ENCODE data around the gene OR4D1. TPM values are rescaled to one million over a fixed set of nuclear protein-coding genes. Genes with fewer than 3 reads are reported as not detected.

The OR4D1 gene
- total and polyA plus RNA-seq, 2 of the 13 experiments (the other 11 are each of a cell fraction or from before 2014, with no cell fraction given): not detected

- no peaks in the 10 kb centered on the region for H3K36me3 ChIP-seq (replicated peaks in 1 of 2; ENCODE audit: control insufficient read depth in 1 of 2, insufficient read depth in 2 of 2, low read length in 2 of 2)
- H3K4me1 ChIP-seq (ENCODE audit: insufficient read depth, low read length): no peaks in the 10 kb centered on the region
- no peaks in the 10 kb centered on the region for H4K20me1 ChIP-seq (ENCODE audit: insufficient read depth, low read length)
- no peak overlapping the region for H3K4me3 ChIP-seq (replicated peaks in 1 of 3; ENCODE audit: insufficient read depth in 1 of 3, low read depth in 2 of 3, low read length in 3 of 3)
- DNase-seq (ENCODE audit: low spot score) (no peak), FAIRE-seq (no peak), ATAC-seq (no peak; the same call in 2 of the 3 replicates)
- H3K9ac ChIP-seq (ENCODE audit: insufficient read depth, low read depth, low read length): no peak overlapping the region
- H3K4me2 ChIP-seq (ENCODE audit: low read depth, low read length): no peak overlapping the region
- WGBS (ENCODE audit: low lambda C conversion rate): 23% methylated on average over 5 of the region's 5 CpGs
- peaks cover 0 to 4% of the 10 kb centered on the region in 2 experiments; a peak in 2 of 5 replicates for H3K27me3 ChIP-seq (ENCODE audit: control insufficient read depth in 1 of 2, insufficient read depth in 2 of 2, low read length in 2 of 2)
- CTCF ChIA-PET (ENCODE audit: low intra/inter-chr PET ratio, low total read pairs): no interaction called here
- intact Hi-C loops (cut with micrococcal nuclease; ENCODE audit: unreplicated experiment) (loop anchor here (5.0 kb wide), 1 partner anchor 978 kb away; no protein-coding TSS in a partner anchor), in situ Hi-C loops (cut with HindIII; ENCODE audit: extremely low pct_ligation_motif_present, low pct_unique_long_range_greater_than_20kb) (loop anchor here (10.0 kb wide), 2 partner anchors 215 to 255 kb away; partner anchors contain the start of gene MRPS23)
- TF ChIP-seq, protein P1, sequence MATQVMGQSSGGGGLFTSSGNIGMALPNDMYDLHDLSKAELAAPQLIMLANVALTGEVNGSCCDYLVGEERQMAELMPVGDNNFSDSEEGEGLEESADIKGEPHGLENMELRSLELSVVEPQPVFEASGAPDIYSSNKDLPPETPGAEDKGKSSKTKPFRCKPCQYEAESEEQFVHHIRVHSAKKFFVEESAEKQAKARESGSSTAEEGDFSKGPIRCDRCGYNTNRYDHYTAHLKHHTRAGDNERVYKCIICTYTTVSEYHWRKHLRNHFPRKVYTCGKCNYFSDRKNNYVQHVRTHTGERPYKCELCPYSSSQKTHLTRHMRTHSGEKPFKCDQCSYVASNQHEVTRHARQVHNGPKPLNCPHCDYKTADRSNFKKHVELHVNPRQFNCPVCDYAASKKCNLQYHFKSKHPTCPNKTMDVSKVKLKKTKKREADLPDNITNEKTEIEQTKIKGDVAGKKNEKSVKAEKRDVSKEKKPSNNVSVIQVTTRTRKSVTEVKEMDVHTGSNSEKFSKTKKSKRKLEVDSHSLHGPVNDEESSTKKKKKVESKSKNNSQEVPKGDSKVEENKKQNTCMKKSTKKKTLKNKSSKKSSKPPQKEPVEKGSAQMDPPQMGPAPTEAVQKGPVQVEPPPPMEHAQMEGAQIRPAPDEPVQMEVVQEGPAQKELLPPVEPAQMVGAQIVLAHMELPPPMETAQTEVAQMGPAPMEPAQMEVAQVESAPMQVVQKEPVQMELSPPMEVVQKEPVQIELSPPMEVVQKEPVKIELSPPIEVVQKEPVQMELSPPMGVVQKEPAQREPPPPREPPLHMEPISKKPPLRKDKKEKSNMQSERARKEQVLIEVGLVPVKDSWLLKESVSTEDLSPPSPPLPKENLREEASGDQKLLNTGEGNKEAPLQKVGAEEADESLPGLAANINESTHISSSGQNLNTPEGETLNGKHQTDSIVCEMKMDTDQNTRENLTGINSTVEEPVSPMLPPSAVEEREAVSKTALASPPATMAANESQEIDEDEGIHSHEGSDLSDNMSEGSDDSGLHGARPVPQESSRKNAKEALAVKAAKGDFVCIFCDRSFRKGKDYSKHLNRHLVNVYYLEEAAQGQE (IDR thresholded peaks at IDR 0.05; ENCODE audit: borderline replicate concordance in 1 of 2, low read depth in 1 of 2, low read length in 2 of 2): peak in 1 of 2 experiments; percentile 73; a peak in 3 of 4 replicates
- TF ChIP-seq, protein P2, sequence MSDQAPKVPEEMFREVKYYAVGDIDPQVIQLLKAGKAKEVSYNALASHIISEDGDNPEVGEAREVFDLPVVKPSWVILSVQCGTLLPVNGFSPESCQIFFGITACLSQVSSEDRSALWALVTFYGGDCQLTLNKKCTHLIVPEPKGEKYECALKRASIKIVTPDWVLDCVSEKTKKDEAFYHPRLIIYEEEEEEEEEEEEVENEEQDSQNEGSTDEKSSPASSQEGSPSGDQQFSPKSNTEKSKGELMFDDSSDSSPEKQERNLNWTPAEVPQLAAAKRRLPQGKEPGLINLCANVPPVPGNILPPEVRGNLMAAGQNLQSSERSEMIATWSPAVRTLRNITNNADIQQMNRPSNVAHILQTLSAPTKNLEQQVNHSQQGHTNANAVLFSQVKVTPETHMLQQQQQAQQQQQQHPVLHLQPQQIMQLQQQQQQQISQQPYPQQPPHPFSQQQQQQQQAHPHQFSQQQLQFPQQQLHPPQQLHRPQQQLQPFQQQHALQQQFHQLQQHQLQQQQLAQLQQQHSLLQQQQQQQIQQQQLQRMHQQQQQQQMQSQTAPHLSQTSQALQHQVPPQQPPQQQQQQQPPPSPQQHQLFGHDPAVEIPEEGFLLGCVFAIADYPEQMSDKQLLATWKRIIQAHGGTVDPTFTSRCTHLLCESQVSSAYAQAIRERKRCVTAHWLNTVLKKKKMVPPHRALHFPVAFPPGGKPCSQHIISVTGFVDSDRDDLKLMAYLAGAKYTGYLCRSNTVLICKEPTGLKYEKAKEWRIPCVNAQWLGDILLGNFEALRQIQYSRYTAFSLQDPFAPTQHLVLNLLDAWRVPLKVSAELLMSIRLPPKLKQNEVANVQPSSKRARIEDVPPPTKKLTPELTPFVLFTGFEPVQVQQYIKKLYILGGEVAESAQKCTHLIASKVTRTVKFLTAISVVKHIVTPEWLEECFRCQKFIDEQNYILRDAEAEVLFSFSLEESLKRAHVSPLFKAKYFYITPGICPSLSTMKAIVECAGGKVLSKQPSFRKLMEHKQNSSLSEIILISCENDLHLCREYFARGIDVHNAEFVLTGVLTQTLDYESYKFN (CRISPR knock-in tag; conservative IDR thresholded peaks at IDR 0.05): no peak
- BruUV-seq (replicated peaks): no TSS peak
- H3K79me2 ChIP-seq (ENCODE audit: insufficient read depth, low read length): no peaks in the 10 kb centered on the region
- H2AFZ ChIP-seq (ENCODE audit: low read length): no peak overlapping the region
- POLR2A ChIA-PET: no interaction called here
- H3K27ac ChIP-seq (ENCODE audit: extremely low read length, insufficient read depth, low read length): no peak overlapping the region
- no peaks in the 10 kb centered on the region for H3K9me3 ChIP-seq (ENCODE audit: low read length)
Observed at GRCh38 chr17:58110012-58110411, 38.2 kb upstream of the OR4D1 start.

All from HepG2 (cell line).